Stimulated activated naive CD8-positive, alpha-beta T cell treated with anti-CD3 and anti-CD28 coated beads, Interleukin-15, Interleukin-2, amounts not matched to agents 100 U/mL and 50 U/mL, for 24 hours (primary cell): ENCODE results near the gene PTPRT.

Source experiments
- ATAC-seq: fragments of 150-1000 bp; cut with Tn5 transposase; one replicate; pipeline ENCODE4 v1.10.0; 2021
- DNase-seq: peaks from one replicate; pipeline ENCODE4 v3.0.0; 2021

The PTPRT gene

GRCh38 chr20:42043921-42044320 lies 1145.8 kb downstream of the PTPRT start:
- no peak for DNase-seq
- no peak for ATAC-seq

GRCh38 chr20:42041000-42041565 lies 1148.6 kb downstream of the PTPRT start:
- no peak for ATAC-seq

GRCh38 chr20:42027746-42028268 lies 1161.9 kb downstream of the PTPRT start:
- DNase-seq, result no peak
- no peak for ATAC-seq

More at GRCh38 chr20:42041000-42041565, 1148.6 kb downstream of the PTPRT start:
- DNase-seq, result no peak

GRCh38 chr20:42026599-42026998 lies 1163.1 kb downstream of the PTPRT start:
- ATAC-seq, result no peak
- no peak for DNase-seq

- ATAC-seq (no peak), DNase-seq (no peak)
Observed at GRCh38 chr20:42024653-42025052, 1165.1 kb downstream of the PTPRT start.
